Fibroblast of villous mesenchyme (primary cell): ENCODE results near the gene PPFIBP2. TPM values are rescaled to one million over a fixed set of nuclear protein-coding genes. Genes with fewer than 3 reads are reported as not detected.
A peak's percentile ranks its signal among the peaks of the same experiment; 100 is the strongest.

ENCODE experiments used
- DNase-seq: peaks from one replicate; pipeline ENCODE4 v3.0.0-alpha.2; 2010; ENCODE audit warnings: low read depth
- H3K4me3 ChIP-seq: 2 replicates; pipeline ENCODE4 v1.5.1; 2011; ENCODE audit warnings: low read depth, mild to moderate bottlenecking, low read length
- total RNA-seq: library from RNA; depleted of rRNA; stranded (reverse); fragments of >200 nt; gene quantifications from 2 replicates; pipeline ENCODE4 v1.2.3, GENCODE V29; 2012
- TF ChIP-seq, protein P1 (sequence below): IDR thresholded peaks from 2 replicates; pipeline ENCODE4 v1.5.1; 2012; ENCODE audit warnings: low read depth, mild to moderate bottlenecking, low read length; ENCODE audit not compliant: insufficient read depth

The PPFIBP2 gene
- total RNA-seq, 1 donor: 20.3 TPM

- TF ChIP-seq, protein P1, sequence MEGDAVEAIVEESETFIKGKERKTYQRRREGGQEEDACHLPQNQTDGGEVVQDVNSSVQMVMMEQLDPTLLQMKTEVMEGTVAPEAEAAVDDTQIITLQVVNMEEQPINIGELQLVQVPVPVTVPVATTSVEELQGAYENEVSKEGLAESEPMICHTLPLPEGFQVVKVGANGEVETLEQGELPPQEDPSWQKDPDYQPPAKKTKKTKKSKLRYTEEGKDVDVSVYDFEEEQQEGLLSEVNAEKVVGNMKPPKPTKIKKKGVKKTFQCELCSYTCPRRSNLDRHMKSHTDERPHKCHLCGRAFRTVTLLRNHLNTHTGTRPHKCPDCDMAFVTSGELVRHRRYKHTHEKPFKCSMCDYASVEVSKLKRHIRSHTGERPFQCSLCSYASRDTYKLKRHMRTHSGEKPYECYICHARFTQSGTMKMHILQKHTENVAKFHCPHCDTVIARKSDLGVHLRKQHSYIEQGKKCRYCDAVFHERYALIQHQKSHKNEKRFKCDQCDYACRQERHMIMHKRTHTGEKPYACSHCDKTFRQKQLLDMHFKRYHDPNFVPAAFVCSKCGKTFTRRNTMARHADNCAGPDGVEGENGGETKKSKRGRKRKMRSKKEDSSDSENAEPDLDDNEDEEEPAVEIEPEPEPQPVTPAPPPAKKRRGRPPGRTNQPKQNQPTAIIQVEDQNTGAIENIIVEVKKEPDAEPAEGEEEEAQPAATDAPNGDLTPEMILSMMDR: no peak
- peak; percentile 74 for DNase-seq
Measured at GRCh38 chr11:7592711-7593110, 78.9 kb downstream of the PPFIBP2 start.

DNA sequence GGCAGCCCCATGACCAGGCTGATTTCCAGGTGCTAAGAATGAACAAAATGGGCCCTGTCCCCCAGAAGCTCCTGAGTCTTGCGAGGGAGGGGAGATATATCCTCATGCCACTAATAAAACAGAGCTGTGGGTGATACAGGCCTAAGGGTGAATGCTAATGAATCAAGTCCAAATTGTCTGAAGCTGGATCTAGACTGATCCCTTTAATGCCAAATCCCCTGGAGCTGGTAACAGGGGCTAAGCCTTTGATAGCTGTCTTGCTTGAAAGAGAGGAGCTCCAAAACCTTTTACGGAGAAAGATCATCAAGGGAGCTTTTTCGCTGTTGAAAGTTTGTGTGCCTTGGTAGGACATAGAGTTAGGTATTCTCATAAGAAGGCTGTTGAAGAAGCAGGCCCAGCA lies 79.7 kb downstream of the PPFIBP2 start:
- H3K4me3 ChIP-seq: no peak overlapping the region
- TF ChIP-seq, protein P1: no peak
- DNase-seq: no peak

More at GRCh38 chr11:7592711-7593110, 78.9 kb downstream of the PPFIBP2 start:
- H3K4me3 ChIP-seq: no peak overlapping the region

DNA sequence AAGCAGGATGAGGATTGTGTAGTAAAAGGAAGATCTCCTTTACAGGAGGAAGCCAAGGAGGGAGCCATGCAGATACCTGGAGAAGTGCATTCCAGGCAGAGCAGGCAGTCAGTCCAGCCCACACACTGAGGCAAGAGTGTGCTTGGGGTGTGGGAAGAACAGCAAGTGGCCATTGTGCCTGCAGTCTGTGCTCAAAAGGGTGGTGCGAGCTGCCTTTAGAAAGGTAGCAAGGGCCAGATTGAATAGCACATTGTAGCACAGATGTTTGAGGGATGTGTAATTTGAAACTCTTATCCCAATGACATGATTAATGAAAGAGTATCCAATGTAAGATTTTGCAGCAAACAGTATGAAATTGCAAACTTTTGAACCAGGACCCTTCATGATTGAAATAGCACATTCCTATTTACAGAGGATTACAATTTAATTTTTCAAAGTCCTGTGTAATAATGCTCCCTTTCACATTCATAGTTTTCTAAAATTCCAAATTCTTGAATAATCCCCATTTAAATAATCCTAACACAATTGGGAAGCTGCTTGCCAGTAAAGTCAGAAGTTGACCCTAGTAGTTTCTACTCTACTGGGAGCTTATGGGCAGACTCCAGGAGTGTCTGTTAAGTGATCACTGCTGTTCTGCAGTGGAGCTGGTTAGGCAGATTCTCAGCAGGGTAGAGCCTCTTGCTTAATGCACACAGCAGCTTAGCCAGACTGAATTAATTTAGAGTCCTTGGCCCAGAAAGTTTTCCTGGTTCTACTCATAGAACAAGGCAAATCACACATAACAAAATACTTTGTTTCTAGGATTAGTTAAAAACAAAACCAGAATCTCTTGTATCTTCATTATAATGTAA lies 81.4 kb downstream of the PPFIBP2 start:
- TF ChIP-seq, protein P1: no peak
- no peak overlapping the region for H3K4me3 ChIP-seq
- no peak for DNase-seq

GRCh38 chr11:7595951-7596350 lies 82.2 kb downstream of the PPFIBP2 start:
- TF ChIP-seq, protein P1: no peak
- no peak overlapping the region for H3K4me3 ChIP-seq
- no peak for DNase-seq

DNA sequence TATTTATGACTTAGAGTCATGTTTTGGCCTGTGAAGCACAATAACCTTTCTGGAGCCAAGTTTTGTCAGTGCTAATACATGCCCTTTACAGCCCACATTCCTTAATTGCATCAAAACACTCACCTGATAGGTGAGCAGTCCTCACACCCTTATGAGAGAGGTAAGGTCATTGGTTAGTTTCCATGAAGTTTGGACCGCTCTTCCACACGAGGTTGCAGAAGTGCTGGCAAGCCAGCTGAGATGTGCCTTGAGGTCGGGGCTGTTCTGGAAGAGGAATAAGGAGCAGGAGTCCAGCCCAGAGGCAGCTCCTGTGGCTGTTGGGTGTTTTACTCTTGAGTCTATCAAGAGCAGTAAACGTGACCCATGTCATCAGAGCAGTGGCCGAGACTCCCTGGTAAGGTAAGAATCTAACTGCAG lies 83.2 kb downstream of the PPFIBP2 start:
- DNase-seq: no peak
- TF ChIP-seq, protein P1: no peak
- no peak overlapping the region for H3K4me3 ChIP-seq

GRCh38 chr11:7597620-7598019 lies 83.8 kb downstream of the PPFIBP2 start:
- no peak for DNase-seq
- H3K4me3 ChIP-seq: no peak overlapping the region
- TF ChIP-seq, protein P1: no peak
